PFSK-1 (cell line): ENCODE results near the gene EPB41L4B.

Experiments
- FOXP2 ChIP-seq: optimal IDR thresholded peaks from 2 replicates; pipeline ENCODE3; 2011; ENCODE audit warnings: borderline replicate concordance, control low read depth, inconsistent platforms; ENCODE audit not compliant: insufficient read depth; ENCODE audit errors: extremely low read length, extremely low read depth
- POLR2AphosphoS5 ChIP-seq: IDR thresholded peaks from 2 replicates; pipeline ENCODE4 v1.6.1; 2012; ENCODE audit warnings: low read depth, mild to moderate bottlenecking, control low read depth, low read length, moderate library complexity
- SIN3A ChIP-seq: IDR thresholded peaks from 2 replicates; pipeline ENCODE4 v1.6.1; 2012; ENCODE audit warnings: mild to moderate bottlenecking, low read length, moderate library complexity, borderline replicate concordance; ENCODE audit not compliant: insufficient read depth
- TAF1 ChIP-seq: IDR thresholded peaks from 2 replicates; pipeline ENCODE4 v1.6.1; 2012; ENCODE audit warnings: low read length, control low read depth, borderline replicate concordance; ENCODE audit not compliant: insufficient read depth
- TF ChIP-seq, protein P1 (sequence below), 2 experiments: IDR thresholded peaks; 2 replicates each; pipeline versions ENCODE4 v1.6.1 to v1.8.0; 2011 to 2012; ENCODE audit warnings: low read depth in 2 of 2, low read length in 2 of 2, control low read depth in 1 of 2, inconsistent platforms in 1 of 2, mild to moderate bottlenecking in 1 of 2, moderate library complexity in 1 of 2; ENCODE audit not compliant: insufficient read depth in 1 of 2

The EPB41L4B gene

DNA sequence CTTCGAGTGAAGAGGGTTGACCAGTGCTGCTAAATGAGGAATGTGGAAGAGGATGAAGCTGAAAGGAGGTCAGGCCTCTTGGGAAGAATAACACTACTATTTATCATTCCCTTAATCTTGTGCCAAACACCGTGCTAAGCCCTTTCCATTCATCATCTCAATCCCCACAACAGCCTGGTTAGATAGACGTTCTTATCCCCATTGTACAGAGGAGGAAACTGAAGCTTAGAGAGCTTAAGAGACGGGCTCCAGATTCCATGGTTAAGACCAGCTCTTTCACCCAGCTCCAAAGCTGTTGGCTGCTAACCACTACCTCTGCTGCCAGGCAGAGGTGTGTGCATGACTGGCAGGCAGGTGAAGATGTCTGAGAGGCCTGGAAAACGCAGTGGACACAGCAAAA lies 868 bp upstream of the EPB41L4B start:
- TF ChIP-seq TAF1 (no peak), SIN3A (no peak), FOXP2 (no peak), POLR2AphosphoS5 (no peak)
- TF ChIP-seq, protein P1, sequence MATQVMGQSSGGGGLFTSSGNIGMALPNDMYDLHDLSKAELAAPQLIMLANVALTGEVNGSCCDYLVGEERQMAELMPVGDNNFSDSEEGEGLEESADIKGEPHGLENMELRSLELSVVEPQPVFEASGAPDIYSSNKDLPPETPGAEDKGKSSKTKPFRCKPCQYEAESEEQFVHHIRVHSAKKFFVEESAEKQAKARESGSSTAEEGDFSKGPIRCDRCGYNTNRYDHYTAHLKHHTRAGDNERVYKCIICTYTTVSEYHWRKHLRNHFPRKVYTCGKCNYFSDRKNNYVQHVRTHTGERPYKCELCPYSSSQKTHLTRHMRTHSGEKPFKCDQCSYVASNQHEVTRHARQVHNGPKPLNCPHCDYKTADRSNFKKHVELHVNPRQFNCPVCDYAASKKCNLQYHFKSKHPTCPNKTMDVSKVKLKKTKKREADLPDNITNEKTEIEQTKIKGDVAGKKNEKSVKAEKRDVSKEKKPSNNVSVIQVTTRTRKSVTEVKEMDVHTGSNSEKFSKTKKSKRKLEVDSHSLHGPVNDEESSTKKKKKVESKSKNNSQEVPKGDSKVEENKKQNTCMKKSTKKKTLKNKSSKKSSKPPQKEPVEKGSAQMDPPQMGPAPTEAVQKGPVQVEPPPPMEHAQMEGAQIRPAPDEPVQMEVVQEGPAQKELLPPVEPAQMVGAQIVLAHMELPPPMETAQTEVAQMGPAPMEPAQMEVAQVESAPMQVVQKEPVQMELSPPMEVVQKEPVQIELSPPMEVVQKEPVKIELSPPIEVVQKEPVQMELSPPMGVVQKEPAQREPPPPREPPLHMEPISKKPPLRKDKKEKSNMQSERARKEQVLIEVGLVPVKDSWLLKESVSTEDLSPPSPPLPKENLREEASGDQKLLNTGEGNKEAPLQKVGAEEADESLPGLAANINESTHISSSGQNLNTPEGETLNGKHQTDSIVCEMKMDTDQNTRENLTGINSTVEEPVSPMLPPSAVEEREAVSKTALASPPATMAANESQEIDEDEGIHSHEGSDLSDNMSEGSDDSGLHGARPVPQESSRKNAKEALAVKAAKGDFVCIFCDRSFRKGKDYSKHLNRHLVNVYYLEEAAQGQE (IDR thresholded peaks at IDR 0.05; ENCODE audit: insufficient read depth in 1 of 2, low read depth in 2 of 2, low read length in 2 of 2), result no peak

DNA sequence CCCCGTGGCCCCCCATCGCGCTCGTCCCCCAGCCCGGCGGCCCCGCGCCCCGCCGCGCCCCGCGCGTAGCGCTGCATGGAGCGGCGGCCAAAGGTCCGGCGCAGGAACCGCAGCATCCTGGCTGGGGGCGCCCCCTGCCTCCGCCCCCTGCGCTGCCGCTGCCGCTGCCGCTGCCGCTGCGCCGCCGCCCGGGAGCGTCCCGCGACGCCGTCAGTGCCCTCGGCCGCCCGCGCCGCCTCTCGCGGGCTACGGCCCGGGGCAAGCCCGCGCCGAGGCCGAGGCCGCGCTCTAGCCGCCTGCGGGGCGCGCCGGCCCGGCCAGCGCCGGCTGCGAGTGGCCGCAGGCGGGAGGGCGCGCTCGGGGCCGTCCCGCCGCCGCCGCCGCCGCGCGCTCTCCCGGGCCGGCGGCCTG lies 523 bp downstream of the EPB41L4B start:
- TF ChIP-seq POLR2AphosphoS5 (no peak), SIN3A (no peak), TAF1 (no peak), FOXP2 (no peak)
- TF ChIP-seq, protein P1 (IDR thresholded peaks at IDR 0.05; ENCODE audit: insufficient read depth in 1 of 2, low read depth in 2 of 2, low read length in 2 of 2), result no peak

DNA sequence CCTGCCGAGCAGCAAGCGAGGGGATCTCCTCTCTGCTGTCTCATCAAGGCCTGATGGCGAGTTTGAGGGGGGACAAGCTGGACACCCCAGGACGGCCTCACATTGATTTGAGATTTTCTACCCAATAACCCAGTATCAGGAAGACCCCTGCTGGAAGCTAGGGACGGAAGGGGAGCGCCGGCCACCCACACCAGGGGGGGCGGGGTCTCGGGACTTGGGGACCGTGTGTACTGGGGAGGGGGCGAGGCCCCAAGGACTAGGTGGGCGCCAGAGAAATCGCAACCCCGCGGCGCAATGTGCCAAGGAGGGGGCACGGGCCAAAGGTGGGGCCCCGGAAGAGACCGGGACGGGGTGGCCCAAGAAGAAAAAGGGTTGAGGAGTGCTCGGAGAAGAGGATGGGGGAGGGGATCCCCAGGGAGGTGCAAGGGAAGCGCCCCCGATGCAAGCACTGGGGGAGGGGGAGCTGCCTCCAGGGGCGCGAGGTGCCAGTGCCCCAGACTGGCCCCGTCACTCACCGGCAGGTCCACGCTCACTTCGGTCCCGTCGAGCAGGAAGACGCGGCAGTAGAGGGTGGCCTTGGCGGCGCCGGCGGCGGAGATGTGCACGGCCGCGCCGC lies 1.1 kb downstream of the EPB41L4B start:
- TF ChIP-seq, protein P1 (IDR thresholded peaks at IDR 0.05; ENCODE audit: insufficient read depth in 1 of 2, low read depth in 2 of 2, low read length in 2 of 2), result no peak
- TF ChIP-seq POLR2AphosphoS5 (no peak), TAF1 (no peak), FOXP2 (no peak), SIN3A (no peak)

DNA sequence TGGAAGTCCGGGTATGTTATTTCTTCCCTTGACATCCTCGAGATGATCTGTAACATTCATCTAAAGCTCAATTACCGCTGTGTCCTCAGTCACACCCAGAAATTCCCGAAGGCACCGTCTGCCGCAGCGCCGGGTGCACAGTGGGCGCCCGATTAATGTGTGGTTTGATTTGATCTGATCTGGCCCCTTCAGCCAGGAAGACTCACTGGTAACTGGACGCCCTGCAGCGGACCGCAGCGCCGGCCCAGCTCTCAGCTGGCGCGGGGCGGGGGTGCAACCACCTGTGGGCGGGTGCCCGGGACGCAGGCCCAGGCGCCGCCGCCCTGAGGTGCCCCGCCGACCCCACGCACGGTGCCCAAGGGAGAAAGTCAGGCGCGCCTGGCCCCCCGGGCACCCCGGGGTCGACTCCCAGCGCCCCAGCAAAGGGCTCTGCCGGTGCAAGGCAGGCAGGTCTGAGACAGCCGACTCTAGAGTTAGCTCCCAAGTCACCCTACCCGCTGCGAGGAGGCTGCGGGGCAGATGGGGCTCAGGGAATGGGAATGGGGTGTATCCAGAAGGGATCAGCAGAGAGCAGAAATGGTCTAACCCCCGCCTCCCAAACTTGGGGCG lies 1.7 kb downstream of the EPB41L4B start:
- TF ChIP-seq TAF1 (no peak), POLR2AphosphoS5 (no peak), SIN3A (no peak), FOXP2 (no peak)
- TF ChIP-seq, protein P1 (IDR thresholded peaks at IDR 0.05; ENCODE audit: insufficient read depth in 1 of 2, low read depth in 2 of 2, low read length in 2 of 2), result no peak
